HG03460 (cell line): ENCODE results near the gene CPNE5.
"Not testable (repeated sequence)": the region's sequence is repeated elsewhere in the genome, so short reads cannot be mapped to it uniquely, and the experiment has no call there.

Experiments used
- ATAC-seq: cut with Tn5 transposase; IDR thresholded peaks from one replicate; pipeline ENCODE4 v1.9.1; 2021; ENCODE audit not compliant: unreplicated experiment

CPNE5 gene

DNA sequence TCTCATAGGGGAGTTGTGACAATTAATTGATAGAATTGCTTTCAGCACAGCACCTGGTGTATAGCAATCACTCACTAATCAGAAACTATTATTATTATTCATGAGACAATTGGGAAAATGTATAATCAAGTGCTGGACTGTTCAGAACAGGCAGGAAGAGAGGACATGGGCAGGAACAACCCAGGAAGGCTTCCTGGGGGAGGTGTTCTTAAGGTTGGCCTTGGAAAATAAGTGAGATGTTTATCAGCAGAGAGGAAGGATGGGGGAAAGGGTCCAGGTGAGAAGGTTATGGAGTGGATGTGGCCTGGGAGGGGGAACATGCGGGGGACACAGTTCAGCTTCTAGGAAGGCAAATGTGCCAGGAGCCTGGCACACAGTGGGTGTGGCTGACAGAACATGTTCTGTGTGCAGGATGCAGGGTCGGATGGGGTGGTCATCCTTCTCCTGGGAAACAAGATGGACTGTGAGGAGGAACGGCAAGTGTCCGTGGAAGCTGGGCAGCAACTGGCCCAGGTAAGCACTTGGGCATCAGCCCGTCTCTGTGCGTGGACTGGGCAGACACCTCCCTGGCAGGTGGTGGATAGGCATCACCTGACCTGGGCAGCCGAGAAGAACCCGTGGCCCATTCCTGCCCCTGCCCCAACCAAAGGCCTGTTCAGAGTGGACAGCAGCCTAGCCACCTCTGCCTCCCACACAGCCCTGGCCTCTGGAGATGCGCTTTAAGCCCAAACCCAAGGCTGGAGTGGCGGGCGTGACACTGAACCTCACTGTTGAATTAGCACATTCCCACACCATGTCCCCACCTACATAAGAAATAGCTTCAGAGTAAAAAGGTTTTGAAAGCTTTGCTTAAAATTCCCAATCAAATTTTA is 110.7 kb downstream of the CPNE5 start:
- ATAC-seq = no peak

DNA sequence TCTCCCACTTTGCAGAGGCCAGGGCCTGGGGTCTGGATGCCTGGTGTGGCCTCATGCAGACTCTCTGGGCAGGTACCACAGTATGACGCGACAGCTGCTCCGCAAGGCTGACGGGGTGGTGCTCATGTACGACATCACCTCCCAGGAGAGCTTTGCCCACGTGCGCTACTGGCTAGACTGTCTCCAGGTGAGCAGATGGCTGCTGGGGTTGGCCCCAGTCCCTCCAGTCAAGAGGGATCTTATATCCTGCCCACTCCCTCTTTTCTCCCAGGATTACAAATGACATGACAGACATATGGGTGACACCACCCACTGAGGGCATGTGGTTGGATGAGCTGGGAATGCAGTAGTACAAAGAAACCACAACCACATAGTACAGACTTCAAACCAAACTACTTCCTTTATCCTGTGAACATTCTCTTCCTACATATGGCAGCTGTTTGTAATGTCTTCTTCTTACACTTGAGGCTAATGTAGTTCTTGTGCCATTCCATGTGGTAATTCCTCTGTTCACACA is 111.7 kb downstream of the CPNE5 start:
- no peak for ATAC-seq

DNA sequence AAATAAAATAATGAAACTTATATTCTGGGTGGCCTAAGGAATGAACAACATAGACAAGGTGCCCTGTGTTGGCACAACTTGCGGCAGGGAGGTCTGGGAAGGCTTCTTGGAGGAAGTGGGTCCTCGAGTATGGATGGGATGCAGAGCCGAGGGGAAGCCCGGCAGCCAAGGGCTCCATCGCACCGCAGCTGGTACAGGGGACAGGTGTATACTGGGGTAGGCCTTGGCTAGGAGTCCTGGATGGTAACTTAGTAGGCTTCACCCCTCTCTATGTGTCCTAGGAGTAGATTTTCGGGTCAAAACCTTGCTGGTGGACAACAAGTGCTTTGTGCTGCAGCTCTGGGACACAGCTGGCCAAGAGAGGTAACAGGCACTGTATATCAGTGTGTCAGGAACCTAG is 113.7 kb downstream of the CPNE5 start:
- ATAC-seq = no peak

DNA sequence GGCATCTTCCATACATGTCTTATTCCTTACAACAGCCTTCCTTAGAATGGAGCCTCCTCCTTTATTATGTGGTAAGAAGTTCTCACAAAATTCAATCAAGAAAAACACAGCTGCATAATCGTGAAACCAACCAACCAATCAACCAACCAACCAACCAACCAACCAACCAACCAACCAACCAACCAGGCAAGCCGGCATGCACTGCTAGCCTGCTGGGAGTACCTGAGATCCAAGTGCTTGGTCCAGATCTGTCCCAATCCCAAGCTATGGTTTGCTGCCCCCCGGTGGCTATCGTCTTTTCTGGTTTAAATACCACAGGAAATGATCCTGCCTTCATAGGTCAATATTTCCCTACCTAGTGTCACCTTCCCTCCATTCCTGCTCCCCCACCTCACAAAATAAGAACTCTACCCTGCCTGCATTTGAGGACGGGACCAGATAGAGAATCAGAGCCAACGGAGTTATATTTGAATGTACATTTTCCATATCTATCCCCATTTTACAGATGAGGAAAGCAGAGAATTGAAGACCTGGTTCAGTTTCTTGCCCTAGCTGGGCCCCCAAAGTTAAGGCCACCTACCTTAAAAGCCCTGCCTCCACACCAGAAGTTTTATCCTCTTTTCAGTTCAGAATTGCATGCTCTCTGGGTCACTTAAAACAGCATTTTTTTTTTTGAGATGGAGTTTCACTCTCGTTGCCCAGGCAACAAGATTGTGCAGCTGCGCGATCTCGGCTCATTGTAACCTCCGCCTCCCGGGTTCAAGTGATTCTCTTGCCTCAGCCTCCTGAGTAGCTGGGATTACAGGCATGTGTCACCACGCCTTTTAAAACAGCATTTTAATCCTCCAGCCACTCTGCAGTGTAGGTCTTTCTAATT is 114.5 kb downstream of the CPNE5 start:
- no peak for ATAC-seq

DNA sequence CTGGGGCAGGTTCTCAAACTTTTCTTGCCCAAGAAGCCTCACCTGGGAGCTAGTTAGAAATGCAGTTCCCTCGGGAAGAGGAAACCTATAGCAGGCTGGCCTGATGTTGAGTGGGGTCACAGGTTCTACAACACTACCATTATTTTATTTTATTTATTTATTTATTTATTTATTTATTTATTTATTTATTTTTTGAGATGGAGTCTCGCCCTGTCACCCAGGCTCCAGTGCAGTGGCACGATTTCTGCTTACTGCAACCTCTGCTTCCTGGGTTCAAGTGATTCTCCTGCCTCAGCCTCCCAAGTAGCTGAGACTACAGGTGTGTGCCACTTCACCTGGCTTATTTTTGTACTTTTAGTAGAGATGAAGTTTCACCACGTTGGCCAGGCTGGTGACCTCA is 115.3 kb downstream of the CPNE5 start:
- not testable (repeated sequence) for ATAC-seq

DNA sequence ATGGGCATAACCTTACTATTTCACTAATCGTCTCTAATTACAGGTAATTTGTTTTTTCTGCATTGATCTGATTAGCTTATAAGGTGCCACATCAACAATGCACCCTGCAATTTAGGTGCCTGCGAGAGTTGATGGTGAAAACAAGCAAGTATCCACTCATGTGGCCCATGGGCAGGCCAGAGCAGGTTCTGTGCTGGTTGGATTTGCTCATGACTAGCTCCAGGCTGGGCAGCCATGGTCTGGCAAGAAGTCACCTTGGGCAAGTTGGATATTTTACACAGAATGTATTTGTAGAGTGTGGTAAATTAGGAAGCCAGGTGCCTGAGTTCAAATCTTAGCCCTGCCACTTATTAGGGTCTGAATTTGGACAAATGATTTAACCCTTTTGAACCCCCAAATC is 116.4 kb downstream of the CPNE5 start:
- no peak for ATAC-seq

DNA sequence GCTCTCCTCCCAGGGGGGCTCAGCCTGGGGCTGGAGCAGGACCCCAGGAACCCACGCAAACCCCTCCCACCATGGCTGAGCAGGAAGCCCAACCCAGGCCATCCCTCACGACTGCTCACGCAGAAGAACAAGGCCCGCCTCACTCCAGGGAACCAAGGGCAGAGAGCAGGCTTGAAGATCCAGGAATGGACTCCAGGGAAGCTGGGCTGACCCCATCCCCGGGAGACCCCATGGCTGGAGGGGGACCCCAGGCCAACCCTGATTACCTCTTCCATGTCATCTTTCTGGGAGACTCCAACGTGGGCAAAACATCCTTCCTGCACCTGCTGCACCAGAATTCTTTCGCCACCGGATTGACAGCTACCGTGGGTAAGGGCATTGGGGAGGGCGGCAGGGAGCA is 116.9 kb downstream of the CPNE5 start:
- no peak for ATAC-seq

DNA sequence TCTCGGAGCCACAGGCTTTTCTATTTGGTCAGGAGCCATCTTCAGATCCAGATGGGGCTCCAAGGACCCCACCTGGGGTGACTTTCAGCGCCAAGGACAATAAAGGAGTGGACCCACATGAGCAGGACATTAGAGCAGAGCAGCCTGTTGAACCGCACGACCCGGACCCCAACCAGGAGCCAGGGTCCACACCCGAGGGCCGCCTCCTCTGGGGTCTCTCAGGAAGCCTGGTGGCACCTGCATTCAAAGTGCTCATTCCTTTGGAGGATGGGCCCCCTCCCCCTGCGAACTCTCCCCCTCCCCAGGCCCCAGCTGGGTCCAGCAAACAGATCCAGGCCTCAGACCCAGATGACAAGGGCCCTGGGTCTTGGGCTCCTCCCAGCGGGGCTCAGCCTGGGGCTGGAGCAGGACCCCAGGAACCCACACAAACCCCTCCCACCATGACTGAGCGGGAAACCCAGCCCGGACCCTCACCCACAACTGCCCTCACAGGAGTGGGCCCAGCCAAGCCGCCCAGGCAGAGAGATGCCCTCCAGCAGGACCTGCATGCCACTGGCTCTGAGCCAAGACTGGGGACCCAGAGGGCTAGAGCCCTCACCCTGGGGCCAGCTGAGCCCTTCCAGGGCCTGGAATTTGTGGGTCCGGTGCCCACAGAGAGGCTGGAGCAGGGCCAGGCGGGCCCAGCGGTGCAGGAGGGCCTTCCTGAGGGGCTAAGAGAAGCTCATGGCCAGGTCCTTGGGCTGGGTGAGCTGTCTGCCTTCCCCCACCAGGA is 117.7 kb downstream of the CPNE5 start:
- ATAC-seq = no peak

DNA sequence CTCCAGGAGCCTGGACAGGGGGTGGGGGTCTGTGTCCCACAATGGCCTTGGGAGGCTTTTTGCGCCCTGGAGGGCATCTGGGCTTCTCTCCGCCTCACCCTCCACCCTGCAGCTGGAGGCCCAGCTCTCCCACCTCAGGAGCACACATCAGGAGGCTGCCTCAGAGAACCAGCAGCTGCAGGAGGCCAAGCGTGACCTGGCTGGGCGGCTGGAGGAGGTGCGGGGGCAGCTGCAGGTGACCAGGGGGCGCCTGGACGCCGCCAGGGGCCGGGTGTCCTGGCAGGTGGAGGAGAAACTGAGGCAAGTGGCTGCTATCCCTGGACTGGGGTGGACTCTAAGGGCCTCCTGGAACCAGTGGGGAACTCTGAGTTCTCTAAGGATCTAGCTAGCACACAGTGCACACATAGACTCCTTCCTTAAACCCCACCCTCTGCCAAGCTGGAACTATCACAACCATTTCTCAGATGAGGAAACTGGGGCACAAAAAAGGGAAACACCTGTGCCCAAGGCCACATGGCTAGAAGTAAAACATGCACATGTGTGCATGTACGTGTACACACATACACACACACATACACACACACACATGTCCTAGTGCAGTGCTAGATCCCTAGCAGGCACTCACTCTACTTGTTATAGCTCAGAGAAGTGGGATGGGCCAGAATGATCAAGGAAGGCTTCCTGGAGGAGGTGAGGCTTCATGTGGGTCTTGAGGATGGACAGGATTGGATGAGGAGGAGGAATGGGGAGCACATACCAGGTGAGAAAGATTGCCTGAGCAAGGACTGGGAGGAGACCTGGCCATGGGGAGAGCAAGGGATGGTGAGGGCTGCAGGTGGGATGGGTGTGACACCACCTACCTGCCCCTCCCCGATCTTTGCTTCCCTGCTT is 118.7 kb downstream of the CPNE5 start:
- ATAC-seq = no peak

DNA sequence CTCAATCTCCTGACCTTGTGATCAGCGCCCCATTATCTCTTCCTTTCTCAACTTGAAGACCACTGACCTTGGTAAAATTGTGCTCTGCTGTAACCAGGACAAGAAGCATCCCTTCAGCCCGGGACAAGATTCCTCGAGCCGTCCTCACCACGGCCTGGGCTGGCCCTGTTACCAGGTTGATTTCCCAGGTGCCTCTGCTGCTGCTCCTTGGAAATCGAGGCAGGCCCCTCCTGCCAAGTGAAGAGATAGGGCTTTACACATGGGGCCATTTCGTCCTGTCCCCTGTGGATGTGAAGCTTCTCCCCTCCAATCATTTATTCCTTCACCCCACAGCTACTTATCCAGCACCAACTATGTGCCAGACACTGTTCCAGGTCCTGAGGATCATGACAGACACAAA is 120.1 kb downstream of the CPNE5 start:
- no peak for ATAC-seq

DNA sequence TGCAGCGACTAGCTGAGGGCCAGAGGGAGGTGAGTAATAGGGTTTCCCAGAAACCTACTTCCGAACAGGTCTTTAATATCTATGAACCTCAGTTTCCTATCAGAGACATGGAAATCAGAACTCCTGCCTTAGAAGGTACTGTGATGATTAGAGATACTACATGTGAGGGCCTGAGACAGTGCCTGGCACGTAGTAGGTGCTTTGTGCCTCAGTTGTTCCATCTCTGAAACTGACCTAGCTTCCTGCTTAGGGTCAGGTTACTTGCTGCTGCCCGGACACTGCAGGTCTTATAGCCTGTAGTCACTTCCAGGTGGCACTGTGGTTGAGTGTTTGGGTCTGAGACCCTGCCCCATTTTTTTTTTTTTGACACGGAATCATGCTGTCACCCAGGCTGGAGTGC is 120.7 kb downstream of the CPNE5 start:
- ATAC-seq = no peak

DNA sequence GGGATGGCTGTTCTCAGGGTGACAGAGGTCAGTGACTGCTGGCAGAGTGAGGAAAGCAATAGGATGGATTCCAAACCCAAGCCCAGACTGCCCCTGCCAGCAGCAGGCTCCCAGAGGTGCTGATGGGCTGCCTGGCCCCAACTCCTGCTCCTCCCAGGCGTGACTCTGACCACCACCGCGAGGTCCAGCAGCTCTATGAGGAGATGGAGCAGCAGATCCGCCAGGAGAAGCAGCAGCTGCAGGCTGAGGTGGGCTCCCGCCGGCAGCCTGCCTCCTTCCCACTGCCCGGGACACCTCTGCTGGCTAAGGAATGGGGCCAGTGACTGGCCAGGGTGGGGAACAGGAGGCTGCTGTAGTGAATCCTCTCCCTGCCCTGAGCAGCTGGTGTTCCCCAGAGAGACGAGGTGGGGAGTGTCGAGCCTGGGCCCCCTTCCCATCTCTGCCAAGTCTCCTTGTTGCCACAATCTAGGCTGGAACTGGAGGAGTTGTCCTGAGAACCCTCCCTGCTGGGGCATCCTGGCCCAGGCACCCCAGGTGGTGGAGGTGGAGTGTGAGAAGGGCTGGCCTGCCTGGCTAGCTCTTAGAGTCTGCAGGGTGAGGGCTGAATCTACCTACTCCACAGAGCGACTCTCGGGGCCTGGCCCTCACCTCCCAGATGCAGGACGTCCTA is 121.2 kb downstream of the CPNE5 start:
- ATAC-seq = no peak

DNA sequence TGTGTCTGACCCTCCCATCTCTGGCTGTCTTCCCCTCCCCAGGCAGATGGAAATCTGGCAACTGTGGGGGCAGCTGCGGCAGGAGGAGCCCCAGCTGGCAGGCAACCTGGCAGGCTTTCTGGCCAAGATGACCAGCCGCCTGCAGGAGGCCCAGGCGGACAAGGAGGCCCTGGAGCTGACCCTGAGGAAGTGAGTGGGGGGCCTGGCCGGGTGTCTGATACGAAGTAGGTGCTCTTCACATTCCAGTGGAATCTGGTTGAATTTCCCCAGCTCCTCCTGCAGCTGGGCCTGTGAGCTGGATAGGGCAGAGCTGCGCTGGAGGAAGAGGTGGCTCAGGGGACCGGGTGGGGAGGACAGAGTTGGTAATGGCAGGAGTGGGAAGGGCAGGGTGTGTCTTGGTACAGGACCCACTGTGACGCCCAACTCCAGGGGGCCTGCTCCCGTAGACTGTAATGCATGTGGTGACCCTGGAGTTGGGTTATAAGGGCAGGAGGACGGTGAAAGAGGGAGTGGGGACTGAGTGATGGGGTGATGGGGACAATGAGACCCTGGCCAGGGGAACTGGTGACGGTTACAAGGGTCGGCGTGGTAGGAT is 121.9 kb downstream of the CPNE5 start:
- ATAC-seq = no peak

DNA sequence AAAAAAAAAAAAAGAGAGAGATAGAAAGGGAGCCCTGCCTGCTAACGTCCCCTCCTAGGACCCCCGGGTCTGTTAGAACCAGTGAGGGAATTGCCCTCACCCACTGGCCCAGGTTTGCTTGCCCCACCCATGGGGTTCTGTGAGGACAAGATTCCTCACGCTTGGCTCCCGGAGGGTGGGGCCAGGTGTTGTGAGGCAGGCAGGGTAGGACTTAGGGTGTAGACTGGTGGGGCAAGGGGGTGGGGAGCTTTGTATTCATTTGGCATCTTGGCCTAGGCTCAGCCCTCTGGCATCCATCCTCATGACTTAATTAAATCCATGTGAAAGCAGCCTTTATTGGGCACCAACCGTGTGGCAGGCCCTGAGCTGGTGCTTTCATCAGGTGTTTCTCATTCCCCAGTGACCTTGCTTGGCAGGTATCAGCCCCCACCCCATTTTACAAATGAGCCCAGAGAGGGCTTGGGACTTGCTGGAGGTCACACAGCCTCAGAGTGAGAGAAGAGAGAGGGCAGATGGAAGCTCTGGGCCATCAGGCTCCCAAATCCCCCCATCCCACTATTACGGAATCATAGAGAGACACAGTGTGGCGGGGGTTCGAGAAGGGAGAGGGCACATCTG is 122.7 kb downstream of the CPNE5 start:
- ATAC-seq = no peak

DNA sequence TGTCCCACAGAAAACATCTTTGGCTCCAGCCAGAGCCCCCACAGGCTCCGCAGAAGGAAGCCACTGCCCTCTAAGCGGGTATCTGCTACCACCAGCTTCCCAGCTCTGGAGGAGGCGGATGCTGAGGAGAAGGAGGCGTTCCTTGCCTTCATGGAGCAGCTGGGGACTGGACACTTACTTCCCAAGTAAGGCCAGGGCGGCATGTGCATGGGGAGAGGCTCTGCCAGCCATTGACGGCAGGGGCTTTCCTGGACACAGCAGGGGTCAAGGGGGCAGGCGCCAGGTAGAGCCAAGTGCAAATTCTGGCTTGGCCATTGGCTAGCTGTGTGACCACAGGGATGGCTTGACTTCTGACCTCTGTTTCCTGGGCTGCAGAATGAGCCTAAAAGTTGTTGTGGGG is 123.8 kb downstream of the CPNE5 start:
- ATAC-seq = no peak

DNA sequence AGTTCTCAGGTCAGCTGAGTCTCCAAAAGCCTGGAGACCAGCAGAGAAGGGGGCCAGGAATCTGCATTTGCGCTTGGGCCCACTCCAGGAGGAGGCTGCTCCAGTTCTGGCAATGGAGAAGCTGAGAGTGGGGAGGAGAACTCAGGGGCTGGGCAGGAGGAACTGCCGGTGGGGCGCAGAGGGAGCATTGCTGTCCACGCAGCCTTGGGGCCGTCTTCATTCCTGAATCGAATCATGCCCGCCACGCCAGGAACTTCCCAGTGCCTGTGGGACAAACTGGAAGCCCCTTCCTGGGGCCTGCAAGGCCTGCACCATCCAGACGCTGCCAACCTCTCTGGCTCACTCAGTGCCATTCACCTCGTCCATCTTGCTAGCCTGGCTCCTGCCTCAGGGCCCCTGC is 124.7 kb downstream of the CPNE5 start:
- ATAC-seq = no peak

DNA sequence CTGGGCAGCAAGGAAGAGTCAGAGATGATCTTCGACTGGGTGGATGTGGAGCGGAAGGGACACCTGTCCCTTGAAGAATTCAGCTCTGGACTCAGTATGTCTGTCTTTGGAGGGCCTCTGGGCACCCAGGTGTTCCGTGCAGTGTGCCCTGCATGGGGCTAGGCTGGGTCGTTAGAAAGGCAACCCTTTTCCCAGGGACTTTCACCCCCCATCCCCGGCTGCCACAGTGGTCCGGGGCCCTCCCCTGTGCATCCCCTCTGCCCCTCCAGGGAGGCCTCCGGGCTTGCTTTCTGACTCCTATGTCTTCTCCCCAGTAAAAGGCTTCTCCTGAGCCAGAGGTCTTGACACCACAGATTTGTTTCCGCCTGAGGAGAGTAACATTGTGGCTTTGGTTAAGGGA is 125.4 kb downstream of the CPNE5 start:
- ATAC-seq = no peak

DNA sequence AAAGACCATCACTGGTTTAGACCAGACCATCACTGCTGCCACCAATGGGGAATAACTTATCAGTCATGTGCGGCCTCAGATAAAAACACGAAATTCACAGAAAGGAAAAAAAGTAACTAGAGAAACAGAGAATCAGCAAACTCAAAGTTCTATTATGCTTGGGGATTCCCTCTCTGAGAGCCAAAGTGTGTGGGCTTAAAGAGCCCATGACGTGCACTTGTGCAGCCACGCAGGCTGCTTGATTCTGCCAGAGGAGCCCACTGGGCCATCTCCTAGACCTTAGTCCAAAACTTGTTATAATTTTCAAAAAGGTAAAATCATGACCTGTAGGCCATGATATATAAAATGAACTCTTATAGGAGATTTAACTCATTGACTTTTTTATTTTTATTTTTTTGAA is 126.4 kb downstream of the CPNE5 start:
- no peak for ATAC-seq

DNA sequence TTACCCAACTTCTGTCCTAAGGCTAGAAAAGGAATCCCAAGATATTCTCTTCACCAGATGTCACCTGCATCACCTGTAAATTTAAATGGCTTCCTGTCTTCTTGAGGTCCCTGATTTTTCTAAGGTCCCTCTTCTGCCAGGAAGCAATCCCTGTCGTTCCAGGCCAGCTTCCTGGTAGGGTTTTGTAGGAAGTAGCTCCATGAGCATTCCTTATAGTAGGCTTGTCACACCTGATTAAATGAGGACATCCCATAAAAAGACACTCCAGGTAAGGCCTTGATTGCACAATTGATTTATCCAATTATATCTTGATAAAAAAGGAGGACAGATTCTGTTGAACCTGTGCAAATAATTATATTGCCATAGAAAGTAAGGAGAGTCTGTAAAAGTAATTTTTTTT is 132.9 kb downstream of the CPNE5 start:
- ATAC-seq = no peak
